A673 (cell line): ENCODE measurements around the gene SPINT3. TPM values are rescaled to one million over a fixed set of nuclear protein-coding genes. Genes with fewer than 3 reads are reported as not detected.
A peak's percentile ranks its signal among the peaks of the same experiment; 100 is the strongest.

Source experiments
- BruUV-seq: library from RNA; stranded (reverse); fragments of 400-500 nt; replicated peaks from 2 replicates; lab custom pipeline; 2021; lab: Mats Ljungman, UMichigan
- CTCF ChIA-PET: fragments of 300-600 bp; sonication (Branson Sonifier 250); formaldehyde crosslinking; loops from one replicate; lab custom pipeline; 2022; ENCODE audit warnings: antibody characterized with exemption; lab: Charles Lee
- POLR2A ChIA-PET: fragments of 300-600 bp; sonication (Branson Sonifier 250); formaldehyde crosslinking; loops from one replicate; lab custom pipeline; 2022; ENCODE audit warnings: antibody characterized with exemption; ENCODE audit not compliant: low non-redundant PET; lab: Charles Lee
- DNase-seq: peaks from one replicate; pipeline ENCODE4 v3.0.0-alpha.2; 2015; ENCODE audit warnings: low spot score
- H3K27ac ChIP-seq: fragments of 200-600 bp; sonication (generic); 2 replicates; pipeline ENCODE4 v1.5.1; 2016; ENCODE audit warnings: mixed run types, low read depth, mild to moderate bottlenecking, mixed read lengths, antibody characterized with exemption, low read length; ENCODE audit not compliant: poor library complexity, severe bottlenecking
- H3K27me3 ChIP-seq: fragments of 200-600 bp; sonication (generic); replicated peaks from 2 replicates; pipeline ENCODE4 v1.6.1; 2017; ENCODE audit warnings: mixed run types, low read depth, mild to moderate bottlenecking, mixed read lengths, antibody characterized with exemption, low read length; ENCODE audit not compliant: insufficient read depth, poor library complexity
- H3K36me3 ChIP-seq: fragments of 200-600 bp; sonication (generic); 2 replicates; pipeline ENCODE4 v1.6.1; 2016; ENCODE audit warnings: mixed run types, mild to moderate bottlenecking, mixed read lengths, antibody characterized with exemption, low read length; ENCODE audit not compliant: insufficient read depth, poor library complexity, severe bottlenecking
- H3K4me1 ChIP-seq: fragments of 200-600 bp; sonication (generic); 2 replicates; pipeline ENCODE4 v1.6.1; 2017; ENCODE audit warnings: mixed run types, mild to moderate bottlenecking, mixed read lengths, antibody characterized with exemption, low read length; ENCODE audit not compliant: insufficient read depth, poor library complexity, severe bottlenecking
- H3K4me3 ChIP-seq: fragments of 200-600 bp; sonication (generic); 2 replicates; pipeline ENCODE4 v1.5.1; 2016; ENCODE audit warnings: low read depth, mixed run types, mild to moderate bottlenecking, mixed read lengths, low read length; ENCODE audit not compliant: poor library complexity, severe bottlenecking
- H3K9me3 ChIP-seq: fragments of 200-600 bp; sonication (generic); 2 replicates; pipeline ENCODE4 v1.6.1; 2016; ENCODE audit warnings: mixed run types, low read depth, mild to moderate bottlenecking, mixed read lengths, antibody characterized with exemption, low read length; ENCODE audit not compliant: poor library complexity, severe bottlenecking
- EZH2 ChIP-seq: fragments of 200-600 bp; sonication (generic); IDR thresholded peaks from 2 replicates; pipeline ENCODE4 v1.6.1; 2017; ENCODE audit warnings: borderline replicate concordance, low read depth, mild to moderate bottlenecking, mixed read lengths, antibody characterized with exemption, low read length; ENCODE audit not compliant: poor library complexity, severe bottlenecking
- intact Hi-C: fragments of 100-400 bp; cut with micrococcal nuclease; formaldehyde crosslinking; loops from one replicate; pipeline ENCODE4 v1.10.0; 2022; ENCODE audit not compliant: unreplicated experiment
- total RNA-seq: library from RNA; stranded (reverse); gene quantifications from 2 replicates; pipeline ENCODE4 v1.2.3, GENCODE V29; 2021
- TF ChIP-seq, protein P1 (sequence below): fragments of 300-800, 200-600 bp; sonication (generic); conservative IDR thresholded peaks from 2 replicates; pipeline ENCODE4 v1.5.1; 2017; ENCODE audit warnings: low read depth, mild to moderate bottlenecking, antibody characterized with exemption, low read length, moderate library complexity, mixed read lengths

Gene SPINT3
- total RNA-seq, 1 experiment from 2014 or later: not detected

DNA sequence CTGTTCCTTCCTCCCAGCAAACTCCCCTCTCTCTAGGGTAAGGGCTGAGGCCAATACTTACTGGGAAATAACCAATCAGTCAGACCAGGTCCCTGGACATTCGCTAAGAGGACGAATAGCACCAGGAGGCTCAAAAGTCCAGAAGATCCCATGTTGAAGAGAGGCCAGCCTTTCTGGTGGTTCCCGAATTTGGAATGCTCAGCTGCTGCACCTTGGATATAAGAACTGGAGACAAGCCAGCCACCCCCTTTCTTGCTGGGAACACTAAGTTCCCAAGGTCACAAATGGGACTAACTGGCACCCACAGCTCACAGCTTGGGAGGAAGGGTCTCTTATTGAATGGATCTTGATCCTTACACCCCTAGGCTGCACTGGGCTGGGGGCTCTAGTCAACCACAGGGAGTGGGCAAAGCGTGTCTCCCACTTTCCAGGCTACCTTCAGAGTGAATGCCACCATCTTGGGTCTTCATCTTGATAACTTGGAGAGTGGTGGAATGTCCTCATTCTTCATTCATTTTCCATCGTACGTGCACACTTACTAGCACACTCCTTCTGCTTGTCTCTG lies 31.9 kb upstream of the SPINT3 start, which contains the start of gene EPPIN:
Gene EPPIN, minus strand, starts transcription at position 196 of the 565 bp plus-strand sequence. Its CDS starts 44 bp downstream, at position 152.
- intact Hi-C loops: loop anchor here (2.0 kb wide), 1 partner anchor 224 kb away; no protein-coding TSS in a partner anchor
- TF ChIP-seq, protein P1, sequence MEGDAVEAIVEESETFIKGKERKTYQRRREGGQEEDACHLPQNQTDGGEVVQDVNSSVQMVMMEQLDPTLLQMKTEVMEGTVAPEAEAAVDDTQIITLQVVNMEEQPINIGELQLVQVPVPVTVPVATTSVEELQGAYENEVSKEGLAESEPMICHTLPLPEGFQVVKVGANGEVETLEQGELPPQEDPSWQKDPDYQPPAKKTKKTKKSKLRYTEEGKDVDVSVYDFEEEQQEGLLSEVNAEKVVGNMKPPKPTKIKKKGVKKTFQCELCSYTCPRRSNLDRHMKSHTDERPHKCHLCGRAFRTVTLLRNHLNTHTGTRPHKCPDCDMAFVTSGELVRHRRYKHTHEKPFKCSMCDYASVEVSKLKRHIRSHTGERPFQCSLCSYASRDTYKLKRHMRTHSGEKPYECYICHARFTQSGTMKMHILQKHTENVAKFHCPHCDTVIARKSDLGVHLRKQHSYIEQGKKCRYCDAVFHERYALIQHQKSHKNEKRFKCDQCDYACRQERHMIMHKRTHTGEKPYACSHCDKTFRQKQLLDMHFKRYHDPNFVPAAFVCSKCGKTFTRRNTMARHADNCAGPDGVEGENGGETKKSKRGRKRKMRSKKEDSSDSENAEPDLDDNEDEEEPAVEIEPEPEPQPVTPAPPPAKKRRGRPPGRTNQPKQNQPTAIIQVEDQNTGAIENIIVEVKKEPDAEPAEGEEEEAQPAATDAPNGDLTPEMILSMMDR: no peak
- TF ChIP-seq EZH2: no peak
- no peaks in the 10 kb centered on the region for H3K9me3 ChIP-seq
- no peaks in the 10 kb centered on the region for H3K4me1 ChIP-seq
- DNase-seq: no peak
- no peak within 1 kb of the TSS for H3K27ac ChIP-seq
- peaks cover 47% of the 10 kb centered on the region for H3K27me3 ChIP-seq
- no TSS peak for BruUV-seq
- ChIA-PET POLR2A (no interaction called here), CTCF (interaction anchor here (1.6 kb wide), 1 partner anchor 224 kb away, joined by 4 read pairs; no protein-coding TSS in a partner anchor)
- no peaks in the 10 kb centered on the region for H3K36me3 ChIP-seq
- H3K4me3 ChIP-seq: no peak within 1 kb of the TSS

GRCh38 chr20:45545754-45546453 lies 30.5 kb upstream of the SPINT3 start:
- no peak overlapping the region for H3K4me3 ChIP-seq
- no peaks in the 10 kb centered on the region for H3K9me3 ChIP-seq
- ChIA-PET POLR2A (no interaction called here), CTCF (interaction anchor here (0.6 kb wide), 1 partner anchor 225 kb away, joined by 3 read pairs; no protein-coding TSS in a partner anchor)
- H3K27ac ChIP-seq: no peak overlapping the region
- no peaks in the 10 kb centered on the region for H3K4me1 ChIP-seq
- H3K27me3 ChIP-seq: peaks cover 47% of the 10 kb centered on the region
- peak; percentile 28 for DNase-seq
- no peak for TF ChIP-seq EZH2
- TF ChIP-seq, protein P1: peak; percentile 43
- no peaks in the 10 kb centered on the region for H3K36me3 ChIP-seq
- intact Hi-C loops: loop anchor here (2.0 kb wide), 1 partner anchor 225 kb away; no protein-coding TSS in a partner anchor
- BruUV-seq: no TSS peak

DNA sequence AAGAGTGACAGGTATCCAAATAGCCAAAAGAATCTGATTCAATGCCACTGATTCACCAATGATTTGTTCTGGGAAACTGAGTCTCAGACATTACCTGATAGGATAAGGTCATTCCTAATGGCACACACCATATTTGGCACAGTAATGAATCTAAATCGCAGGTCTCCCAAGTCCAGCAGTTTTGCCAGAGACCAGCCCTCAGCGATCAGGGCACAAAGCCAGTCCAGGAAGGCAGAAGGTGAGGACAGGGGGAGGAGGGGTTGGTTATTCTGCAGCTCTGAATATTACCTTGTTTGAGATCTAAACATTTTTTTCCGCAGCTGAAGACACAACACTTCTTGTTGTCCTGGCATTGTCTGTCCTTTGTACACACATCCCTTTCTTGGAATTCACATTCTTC lies 29.9 kb upstream of the SPINT3 start:
- ChIA-PET CTCF (interaction anchor here (0.6 kb wide), 1 partner anchor 226 kb away, joined by 3 read pairs; no protein-coding TSS in a partner anchor), POLR2A (no interaction called here)
- BruUV-seq: no TSS peak
- H3K4me1 ChIP-seq: no peaks in the 10 kb centered on the region
- no peak overlapping the region for H3K27ac ChIP-seq
- peaks cover 47% of the 10 kb centered on the region for H3K27me3 ChIP-seq
- DNase-seq: no peak
- TF ChIP-seq, protein P1: no peak
- no peak for TF ChIP-seq EZH2
- H3K9me3 ChIP-seq: no peaks in the 10 kb centered on the region
- no peak overlapping the region for H3K4me3 ChIP-seq
- intact Hi-C loops: no loop called here
- H3K36me3 ChIP-seq: no peaks in the 10 kb centered on the region
